GM19372 (cell line): Measurements from ENCODE around the gene MRGPRF.
"Not testable (repeated sequence)": the region's sequence is repeated elsewhere in the genome, so short reads cannot be mapped to it uniquely, and the experiment has no call there.

Experiments
- ATAC-seq: cut with Tn5 transposase; IDR thresholded peaks from one replicate; pipeline ENCODE4 v1.9.1; 2021; ENCODE audit warnings: mild to moderate bottlenecking, low read depth, moderate library complexity; ENCODE audit not compliant: unreplicated experiment

MRGPRF gene

GRCh38 chr11:69004411-69005182, 8.4 kb downstream of the MRGPRF start:
- no peak for ATAC-seq

GRCh38 chr11:69003866-69004367, 9.1 kb downstream of the MRGPRF start:
- no peak for ATAC-seq

DNA sequence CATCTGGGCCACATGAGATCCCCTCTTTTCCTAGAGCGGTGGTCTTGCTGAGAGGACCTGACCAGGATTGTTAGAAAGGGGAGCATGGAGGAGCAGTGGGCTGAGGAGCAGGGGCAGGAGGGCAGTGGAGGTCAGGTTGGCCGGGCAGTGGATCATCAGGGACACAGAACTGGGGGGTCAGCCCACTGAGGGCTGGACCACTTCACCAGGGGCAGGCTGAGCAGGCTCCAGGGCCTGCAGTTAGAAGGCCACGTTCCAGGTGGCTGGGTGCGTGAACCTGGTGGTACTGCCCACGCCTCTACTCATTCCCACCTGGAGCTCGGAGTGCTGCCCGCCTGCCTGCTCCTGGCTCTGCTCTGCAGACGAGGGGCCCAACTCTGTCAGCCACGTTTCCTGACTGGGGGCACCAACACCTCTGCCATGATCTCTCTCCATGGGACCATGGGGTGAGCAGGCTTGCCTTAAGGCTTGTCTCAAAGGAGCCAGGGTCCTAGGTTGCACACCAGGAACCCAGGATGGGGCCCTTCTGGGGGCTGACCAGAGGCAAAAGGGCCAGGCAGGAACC, 9.7 kb downstream of the MRGPRF start:
- no peak for ATAC-seq

- no peak for ATAC-seq
Measured at GRCh38 chr11:69002570-69003231, 10.3 kb downstream of the MRGPRF start.

- ATAC-seq, result no peak
Measured at GRCh38 chr11:69002110-69002569, 10.9 kb downstream of the MRGPRF start.

DNA sequence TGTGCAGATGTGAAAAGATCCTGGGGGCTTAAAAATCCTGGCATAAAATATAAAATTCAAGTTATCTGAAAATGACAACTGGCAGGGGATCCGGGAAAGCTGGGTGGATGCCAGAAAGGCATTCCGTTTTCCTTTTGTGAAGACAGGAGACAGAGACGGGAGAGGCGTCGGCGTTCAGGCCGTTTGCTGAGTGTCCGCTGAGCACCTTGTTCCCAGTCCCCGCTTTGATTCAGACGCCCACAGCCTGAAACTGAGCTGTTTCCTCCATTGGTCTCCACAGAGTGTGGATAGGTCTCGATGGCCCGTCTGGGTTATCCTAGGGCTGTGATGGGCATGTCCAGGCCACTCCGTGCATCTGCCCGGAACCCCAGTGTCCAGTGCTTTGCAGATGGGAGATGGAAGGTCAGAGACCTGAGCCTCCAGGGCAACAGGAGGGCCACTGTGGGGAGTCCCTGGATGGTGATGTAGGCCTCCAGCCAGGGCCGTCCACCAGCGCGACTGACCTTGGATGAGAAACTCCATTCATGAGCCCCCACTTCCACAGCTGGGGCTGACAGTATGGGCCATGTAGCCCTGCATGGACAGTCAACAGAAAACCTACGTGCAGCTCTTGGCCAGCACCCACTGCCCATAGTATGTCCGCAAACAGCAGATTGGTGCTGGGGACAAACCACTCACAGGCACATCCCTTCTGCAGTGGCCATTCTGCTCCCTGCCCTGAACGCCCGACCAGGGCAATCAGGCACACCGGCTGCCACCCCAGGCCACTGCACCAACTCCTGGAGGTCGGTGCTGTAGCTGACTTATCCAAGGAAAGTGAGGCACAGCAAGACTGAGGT, 11.6 kb downstream of the MRGPRF start:
- ATAC-seq, result no peak

DNA sequence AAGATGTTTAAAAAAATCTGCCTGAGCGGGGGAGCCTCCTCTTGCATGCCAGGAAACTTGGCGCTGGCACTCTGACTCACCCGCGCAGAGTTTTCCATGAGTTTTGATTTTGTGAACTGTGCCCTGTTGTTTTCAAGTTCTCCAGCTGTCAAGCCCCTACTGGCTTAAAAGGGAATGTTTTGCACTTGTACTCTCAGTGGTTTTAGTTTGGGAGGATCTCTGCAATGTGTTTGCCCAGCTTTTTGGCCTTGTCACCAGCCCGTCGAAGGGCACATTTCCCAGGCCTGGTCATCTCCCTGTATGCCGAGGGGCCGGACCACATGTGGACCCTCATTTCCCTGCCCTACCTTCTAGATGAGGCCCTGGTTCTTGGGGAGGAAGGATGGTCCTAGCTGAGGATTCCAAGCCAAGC, 12.2 kb downstream of the MRGPRF start:
- ATAC-seq, result no peak

DNA sequence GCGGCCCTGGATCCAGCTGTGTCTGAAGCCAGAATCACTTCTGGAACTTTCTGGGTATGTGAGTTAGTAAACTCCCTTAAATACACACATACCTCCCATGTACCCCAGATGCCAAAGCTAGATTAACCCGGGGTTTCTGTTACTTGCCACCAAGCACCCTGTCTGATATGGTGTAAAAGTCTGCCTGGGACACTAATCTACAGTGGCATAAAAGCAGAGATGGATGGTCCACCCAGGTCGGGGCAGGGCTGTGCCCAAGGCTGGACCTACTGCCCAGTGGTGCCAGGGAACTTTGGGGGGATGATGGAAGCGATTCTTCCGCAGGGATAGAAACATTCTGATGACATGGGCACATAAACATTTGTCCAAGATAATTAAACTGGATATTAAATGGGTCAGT, 12.7 kb downstream of the MRGPRF start:
- no peak for ATAC-seq

DNA sequence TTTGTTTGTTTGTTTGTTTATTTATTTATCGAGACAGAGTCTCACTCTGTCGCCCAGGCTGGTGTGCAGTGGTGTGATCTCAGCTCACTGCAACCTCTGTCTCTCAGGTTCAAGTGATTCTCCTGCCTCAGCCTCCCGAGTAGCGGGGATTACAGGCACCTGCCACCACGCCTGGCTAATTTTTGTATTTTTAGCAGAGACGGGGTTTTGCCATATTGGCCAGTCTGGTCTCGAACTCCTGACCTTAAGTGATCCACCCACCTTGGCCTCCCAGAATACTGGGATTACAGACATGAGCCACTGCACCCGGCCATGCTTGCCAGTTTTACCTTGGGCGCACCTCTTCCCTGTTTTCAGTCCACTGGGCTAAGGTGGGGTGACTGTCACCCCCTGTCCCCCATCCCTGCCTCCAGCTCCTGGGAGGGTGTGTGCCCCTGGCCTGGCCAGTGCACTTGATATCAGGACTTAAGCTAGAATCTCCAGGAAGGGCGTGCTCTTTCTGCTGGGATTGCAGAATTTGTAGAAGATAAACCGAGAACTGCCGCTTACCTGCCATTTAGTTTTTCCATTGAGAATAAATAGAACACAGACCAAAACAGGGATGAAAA, 13.2 kb downstream of the MRGPRF start:
- not testable (repeated sequence) for ATAC-seq

DNA sequence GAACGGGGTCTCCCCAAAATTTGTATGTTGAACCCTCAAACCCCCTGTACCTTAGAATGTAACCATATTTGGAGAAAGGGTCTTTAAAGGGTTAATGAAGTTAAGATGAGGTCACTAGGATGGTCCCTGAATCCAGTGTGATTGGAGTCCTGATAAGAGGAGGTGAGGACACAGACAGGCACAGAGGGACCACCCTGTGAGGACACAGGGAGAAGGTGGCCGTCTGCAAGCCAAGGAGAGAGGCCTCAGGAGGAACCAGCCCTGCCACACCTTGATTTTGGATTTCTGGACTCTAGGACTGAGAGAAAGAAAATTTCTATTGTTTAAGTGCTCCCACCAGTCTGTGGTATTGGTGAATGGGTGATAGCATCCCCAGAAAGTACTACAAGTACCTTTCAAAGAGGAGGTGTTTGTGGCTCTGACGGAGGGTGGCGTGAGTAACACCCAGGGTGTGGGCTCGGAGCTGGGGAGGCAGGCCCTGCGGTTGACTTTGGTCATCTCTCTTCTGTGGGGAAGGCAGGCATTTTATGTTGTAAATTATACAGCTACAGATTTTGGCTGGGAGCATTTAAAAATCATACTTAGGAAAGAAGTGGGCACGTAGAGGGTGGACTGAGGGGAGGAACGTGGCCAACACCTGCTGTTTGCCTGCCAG, 13.8 kb downstream of the MRGPRF start:
- ATAC-seq, result no peak

GRCh38 chr11:68998390-68998911, 14.6 kb downstream of the MRGPRF start:
- ATAC-seq, result no peak

GRCh38 chr11:68997995-68998348, 15.1 kb downstream of the MRGPRF start:
- no peak for ATAC-seq

DNA sequence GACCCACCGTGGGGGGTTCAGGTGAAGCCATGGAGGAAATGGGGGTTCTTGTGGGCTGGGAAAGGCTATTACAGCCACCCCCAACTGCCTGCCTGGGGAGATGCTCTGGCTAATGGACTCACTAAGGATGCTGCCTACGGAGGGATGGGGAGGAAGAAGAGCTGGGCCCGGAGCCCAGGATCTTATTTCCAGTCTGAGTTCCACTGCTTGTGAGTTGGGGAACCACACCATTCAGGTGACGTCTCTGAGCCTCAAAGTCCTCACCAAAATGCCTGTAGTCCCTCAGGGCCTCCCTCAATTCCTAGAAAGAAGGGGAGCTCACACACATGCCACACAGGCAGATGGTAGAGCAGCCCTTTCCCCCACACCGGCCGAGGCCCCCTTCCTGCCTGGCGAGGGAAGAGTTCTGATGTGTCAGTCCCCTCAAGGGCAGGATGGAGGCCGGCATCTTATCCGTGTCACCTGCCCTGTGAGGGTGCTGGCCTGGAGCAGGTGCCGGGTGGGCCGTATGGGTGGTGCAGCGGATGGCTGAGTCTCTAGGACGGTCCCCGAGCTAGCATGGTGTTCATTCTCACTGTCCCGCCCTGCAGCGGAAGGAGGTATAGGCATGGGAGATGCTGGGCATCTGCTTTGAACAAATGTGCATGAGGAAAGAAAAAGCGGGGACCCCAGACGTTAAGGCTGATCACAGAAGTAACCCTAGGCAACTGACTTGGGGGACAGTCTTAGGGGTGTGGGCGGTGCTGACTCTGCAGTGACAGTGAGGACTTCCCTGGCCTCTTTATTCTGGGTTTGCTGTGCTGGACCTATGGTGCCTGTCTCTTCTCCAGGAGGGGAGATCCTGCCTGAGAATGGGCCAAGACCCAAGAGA, 15.7 kb downstream of the MRGPRF start:
- no peak for ATAC-seq

DNA sequence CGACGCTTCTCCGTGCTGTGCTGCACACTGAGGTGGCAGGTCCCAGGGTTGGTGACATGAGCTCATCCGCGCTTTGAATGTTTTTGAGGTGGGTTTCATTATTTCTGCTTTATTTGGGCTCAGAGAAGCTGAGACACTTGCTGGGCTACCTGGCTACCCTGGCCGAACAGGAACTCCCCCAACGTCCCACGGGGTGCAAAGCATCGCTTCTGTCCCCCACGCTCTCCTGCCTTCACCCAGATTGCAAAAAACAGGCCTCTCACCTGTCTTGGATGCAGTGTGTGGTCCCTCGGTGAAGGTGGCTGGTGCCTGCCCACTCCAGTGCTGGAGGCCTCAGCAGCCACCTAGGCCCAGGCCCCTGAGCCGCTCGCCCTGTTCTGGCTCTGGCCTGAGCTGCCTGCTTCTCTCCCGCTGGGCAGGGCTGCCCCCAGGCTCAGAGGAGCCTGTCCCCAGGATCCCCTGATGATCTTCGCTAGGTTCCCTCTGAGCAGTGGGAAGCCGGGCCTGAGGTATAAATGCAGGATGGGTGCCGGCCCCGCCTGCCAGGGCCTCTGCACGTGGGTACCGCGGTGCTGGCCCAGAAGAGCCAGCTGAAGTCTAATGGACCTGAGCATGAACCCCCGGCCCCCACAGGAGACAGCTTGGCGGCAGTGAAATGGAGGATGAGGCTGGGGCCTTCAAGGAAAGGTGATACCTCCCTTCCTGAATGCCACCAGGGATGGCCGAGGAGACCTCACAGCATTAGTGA, 16.5 kb downstream of the MRGPRF start:
- ATAC-seq, result no peak

DNA sequence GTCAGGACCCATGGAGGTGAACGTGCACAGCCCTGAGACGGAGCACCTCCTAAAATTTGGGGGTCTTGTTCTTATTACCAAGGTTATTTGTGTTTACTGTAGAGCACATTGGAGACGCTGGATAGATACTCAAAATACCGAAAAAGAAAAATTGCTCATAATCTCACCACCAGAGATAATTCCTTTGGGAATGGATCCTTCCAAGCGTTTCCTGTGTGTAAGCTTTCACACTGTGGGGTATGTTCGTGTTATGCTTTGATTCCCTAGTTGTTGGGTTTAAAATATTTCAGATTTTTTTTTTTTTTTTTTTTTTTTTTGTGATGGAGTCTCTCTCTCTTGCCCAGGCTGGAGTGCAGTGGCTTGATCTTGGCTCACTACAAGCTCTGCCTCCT, 18.2 kb downstream of the MRGPRF start:
- no peak for ATAC-seq

DNA sequence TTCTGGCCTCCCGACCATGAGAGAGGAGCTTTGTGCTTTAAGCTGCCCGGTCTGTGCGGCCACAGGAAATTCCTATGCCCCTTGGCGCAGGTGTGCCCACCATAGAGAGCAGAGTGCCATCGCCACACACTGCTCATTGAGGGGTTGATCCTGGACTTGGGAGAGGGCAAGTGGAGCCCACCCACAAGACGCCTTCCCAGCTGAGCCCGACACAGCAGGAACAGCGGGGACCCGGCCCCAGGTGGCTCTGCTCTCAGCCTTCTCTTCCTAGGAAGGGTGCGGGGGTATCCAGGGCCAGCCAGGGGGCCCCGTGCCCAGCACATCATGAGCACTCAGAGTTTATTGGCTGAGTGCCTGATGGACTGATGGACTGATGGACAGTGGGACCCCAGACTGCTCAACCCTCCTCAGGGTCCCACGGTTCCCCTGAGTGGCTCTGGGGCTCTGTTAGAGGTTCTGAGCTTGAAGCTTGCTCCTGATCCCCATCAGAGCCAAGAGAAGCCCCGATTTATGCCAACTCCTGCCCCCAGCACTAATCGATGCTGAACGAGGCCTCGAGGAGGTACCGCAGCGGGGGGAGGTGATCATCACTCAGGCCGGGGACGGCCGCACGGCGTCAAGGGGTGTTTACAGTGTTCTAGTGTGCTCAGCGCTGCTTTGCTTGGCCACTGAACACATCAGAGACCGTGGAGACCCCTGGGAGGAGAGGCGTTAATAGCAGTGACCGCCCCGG, 18.7 kb downstream of the MRGPRF start:
- no peak for ATAC-seq

DNA sequence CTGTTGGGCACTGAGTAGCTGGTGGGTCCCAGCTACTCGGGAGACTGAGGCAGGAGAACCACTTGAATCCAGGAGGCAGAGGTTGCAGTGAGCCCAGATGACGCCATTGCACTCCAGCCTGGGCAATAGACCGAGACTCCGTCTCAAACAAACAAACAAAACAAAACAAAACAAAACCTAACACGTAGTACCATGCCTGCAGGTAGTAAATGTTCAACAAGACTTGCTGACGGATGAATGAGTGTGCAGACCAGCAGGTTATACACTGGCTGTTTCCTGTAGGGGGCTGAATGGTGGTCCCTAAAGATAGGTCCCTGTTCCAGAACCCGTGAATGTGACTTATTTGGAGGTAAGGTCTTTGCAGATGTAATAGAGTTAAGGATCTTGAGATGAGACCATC, 19.5 kb downstream of the MRGPRF start:
- ATAC-seq, result no peak
